Measurements from ENCODE around the gene ARHGAP12.

ARHGAP12 gene

GRCh38 chr10:31782701-31783100 lies 145.9 kb downstream of the ARHGAP12 start:
- no peak overlapping the region for H2AFZ ChIP-seq (ENCODE audit: low read length)
- TF ChIP-seq CTCF (conservative IDR thresholded peaks at IDR 0.05; ENCODE audit: low read length) (no peak), EZH2phosphoT487 (IDR thresholded peaks at IDR 0.05; ENCODE audit: borderline replicate concordance) (no peak)
- H3K4me3 ChIP-seq (ENCODE audit: low read length, poor library complexity, severe bottlenecking): no peak overlapping the region
- H3K4me2 ChIP-seq (ENCODE audit: low read depth, low read length, poor library complexity, severe bottlenecking): no peak overlapping the region
- no peaks in the 10 kb centered on the region for H3K9me2 ChIP-seq (replicated peaks; ENCODE audit: low read depth, low read length)
- no peaks in the 10 kb centered on the region for H3K27me3 ChIP-seq (ENCODE audit: insufficient read depth, low read length, poor library complexity, severe bottlenecking)
- no peaks in the 10 kb centered on the region for H3K79me2 ChIP-seq (ENCODE audit: insufficient read depth, low read length)
- H3K9ac ChIP-seq (ENCODE audit: low read depth, low read length, poor library complexity, severe bottlenecking): no peak overlapping the region
- peaks cover 3% of the 10 kb centered on the region for H3K4me1 ChIP-seq (ENCODE audit: insufficient read depth, low read length, poor library complexity, severe bottlenecking)
- H3K9me3 ChIP-seq (ENCODE audit: insufficient read depth, low read depth, low read length): no peaks in the 10 kb centered on the region
- H3F3A ChIP-seq (ENCODE audit: low read depth): no peaks in the 10 kb centered on the region
- H3K36me3 ChIP-seq (ENCODE audit: insufficient read depth, low read length): no peaks in the 10 kb centered on the region
- H4K20me1 ChIP-seq (ENCODE audit: insufficient read depth, low read length, poor library complexity, severe bottlenecking): no peaks in the 10 kb centered on the region

- H3K79me2 ChIP-seq (ENCODE audit: insufficient read depth, low read length): no peaks in the 10 kb centered on the region
- H2AFZ ChIP-seq (ENCODE audit: low read length): no peak overlapping the region
- no peak overlapping the region for H3K4me2 ChIP-seq (ENCODE audit: low read depth, low read length, poor library complexity, severe bottlenecking)
- no peak overlapping the region for H3K4me3 ChIP-seq (ENCODE audit: low read length, poor library complexity, severe bottlenecking)
- H3K9me3 ChIP-seq (ENCODE audit: insufficient read depth, low read depth, low read length): no peaks in the 10 kb centered on the region
- no peaks in the 10 kb centered on the region for H3K27me3 ChIP-seq (ENCODE audit: insufficient read depth, low read length, poor library complexity, severe bottlenecking)
- no peaks in the 10 kb centered on the region for H4K20me1 ChIP-seq (ENCODE audit: insufficient read depth, low read length, poor library complexity, severe bottlenecking)
- no peaks in the 10 kb centered on the region for H3K9me2 ChIP-seq (replicated peaks; ENCODE audit: low read depth, low read length)
- no peaks in the 10 kb centered on the region for H3F3A ChIP-seq (ENCODE audit: low read depth)
- H3K4me1 ChIP-seq (ENCODE audit: insufficient read depth, low read length, poor library complexity, severe bottlenecking): peaks cover 3% of the 10 kb centered on the region
- H3K9ac ChIP-seq (ENCODE audit: low read depth, low read length, poor library complexity, severe bottlenecking): no peak overlapping the region
- TF ChIP-seq CTCF (conservative IDR thresholded peaks at IDR 0.05; ENCODE audit: low read length): no peak
- no peak for TF ChIP-seq EZH2phosphoT487 (IDR thresholded peaks at IDR 0.05; ENCODE audit: borderline replicate concordance)
- H3K36me3 ChIP-seq (ENCODE audit: insufficient read depth, low read length): no peaks in the 10 kb centered on the region
Measured at GRCh38 chr10:31780717-31781116, 147.9 kb downstream of the ARHGAP12 start.

- H2AFZ ChIP-seq (ENCODE audit: low read length): no peak overlapping the region
Measured at GRCh38 chr10:31778627-31779026, 150.0 kb downstream of the ARHGAP12 start.

More at GRCh38 chr10:31778627-31779026, 150.0 kb downstream of the ARHGAP12 start:
- TF ChIP-seq CTCF (conservative IDR thresholded peaks at IDR 0.05; ENCODE audit: low read length) (no peak), EZH2phosphoT487 (IDR thresholded peaks at IDR 0.05; ENCODE audit: borderline replicate concordance) (no peak)
- H3K4me1 ChIP-seq (ENCODE audit: insufficient read depth, low read length, poor library complexity, severe bottlenecking): peaks cover 3% of the 10 kb centered on the region
- no peaks in the 10 kb centered on the region for H3K79me2 ChIP-seq (ENCODE audit: insufficient read depth, low read length)
- H3K4me2 ChIP-seq (ENCODE audit: low read depth, low read length, poor library complexity, severe bottlenecking): no peak overlapping the region
- H3K4me3 ChIP-seq (ENCODE audit: low read length, poor library complexity, severe bottlenecking): no peak overlapping the region
- H3F3A ChIP-seq (ENCODE audit: low read depth): no peaks in the 10 kb centered on the region
- H3K27me3 ChIP-seq (ENCODE audit: insufficient read depth, low read length, poor library complexity, severe bottlenecking): no peaks in the 10 kb centered on the region
- H3K9me3 ChIP-seq (ENCODE audit: insufficient read depth, low read depth, low read length): no peaks in the 10 kb centered on the region
- no peaks in the 10 kb centered on the region for H3K36me3 ChIP-seq (ENCODE audit: insufficient read depth, low read length)
- H3K9me2 ChIP-seq (replicated peaks; ENCODE audit: low read depth, low read length): no peaks in the 10 kb centered on the region
- no peaks in the 10 kb centered on the region for H4K20me1 ChIP-seq (ENCODE audit: insufficient read depth, low read length, poor library complexity, severe bottlenecking)
- H3K9ac ChIP-seq (ENCODE audit: low read depth, low read length, poor library complexity, severe bottlenecking): no peak overlapping the region

Measured in Loucy (cell line).